Mucosa of descending colon (tissue), 3 donors: ENCODE measurements around the gene EFCAB7. TPM values are rescaled to one million over a fixed set of nuclear protein-coding genes. Genes with fewer than 3 reads are reported as not detected.

Experiments
- ATAC-seq: fragments of 200-7000 bp; cut with Tn5 transposase; one replicate; pipeline ENCODE4 v1.9.1; 2020; ENCODE audit warnings: mild to moderate bottlenecking, moderate library complexity
- DNase-seq, 3 donors: peaks; one replicate each; pipeline ENCODE4 v3.0.0-alpha.2; 2020
- H3K36me3 ChIP-seq: fragments of 200-600 bp; one replicate; pipeline ENCODE4 v1.8.0; 2021; ENCODE audit warnings: low read depth, mild to moderate bottlenecking
- H3K4me1 ChIP-seq: fragments of 200-600 bp; one replicate; pipeline ENCODE4 v1.8.0; 2021; ENCODE audit warnings: low read depth, mild to moderate bottlenecking
- H3K4me3 ChIP-seq: fragments of 200-600 bp; one replicate; pipeline ENCODE4 v1.8.0; 2021; ENCODE audit warnings: mild to moderate bottlenecking
- H3K9me3 ChIP-seq: fragments of 200-600 bp; one replicate; pipeline ENCODE4 v1.8.0; 2021; ENCODE audit warnings: mild to moderate bottlenecking
- intact Hi-C, 2 donors: fragments of 100-400 bp; cut with DNase I in 1 of 2; cut with micrococcal nuclease in 1 of 2; formaldehyde crosslinking; loops; one replicate each; pipeline versions ENCODE4 v1.11.0 to v1.11.1; 2022; cut with DNase I, micrococcal nuclease
- total RNA-seq, 3 donors: library from RNA; stranded (reverse); fragmentation: NEBNext Ultra II Directional in 2 of 3; extraction: Animal tissue kit (Norgen Biotek cat#: 25700) in 2 of 3; gene quantifications; one replicate each; pipeline versions ENCODE4 v1.2.1 to v1.2.4, GENCODE V29; 2021 to 2023
- TF ChIP-seq, protein P1 (sequence below): fragments of 200-600 bp; IDR thresholded peaks from one replicate; pipeline ENCODE4 v1.8.0; 2022; ENCODE audit warnings: antibody characterized with exemption, mild to moderate bottlenecking
- donor health status: DM: no; HTN: no; CAD: no; lungs with moderate emphysema.
- donor health status: DM: no; HTN: no; CAD: no.
- donor health status: DM: no; HTN: yes; CAD: no.

EFCAB7 gene
- total RNA-seq, 3 donors from 2014 or later = 3.9 to 5.2 (median 4.9) TPM

DNA sequence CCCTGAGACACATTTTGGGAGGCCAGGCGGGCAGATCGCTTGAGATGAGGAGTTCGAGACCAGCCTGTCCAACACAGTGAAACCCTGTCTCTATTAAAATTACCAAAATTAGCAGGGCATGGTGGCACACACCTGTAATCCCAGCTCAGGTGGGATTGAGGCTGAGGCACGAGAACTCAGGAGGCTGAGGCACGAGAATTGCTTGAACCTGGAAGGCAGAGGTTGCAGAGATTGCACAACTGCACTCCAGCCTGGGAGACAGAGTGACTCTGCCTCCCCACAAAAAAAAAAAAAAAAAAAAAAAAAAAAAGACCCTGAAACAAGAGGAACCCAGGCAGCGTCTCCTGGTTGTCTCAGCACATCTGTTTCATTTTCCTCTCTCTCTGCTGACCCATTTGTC lies 94.1 kb downstream of the EFCAB7 start:
- no peaks in the 10 kb centered on the region for H3K9me3 ChIP-seq
- intact Hi-C loops = loop anchor here (10.0 kb wide), 2 partner anchors 517 to 627 kb away; no protein-coding TSS in a partner anchor
- no peaks in the 10 kb centered on the region for H3K4me1 ChIP-seq
- no peaks in the 10 kb centered on the region for H3K36me3 ChIP-seq
- TF ChIP-seq, protein P1, sequence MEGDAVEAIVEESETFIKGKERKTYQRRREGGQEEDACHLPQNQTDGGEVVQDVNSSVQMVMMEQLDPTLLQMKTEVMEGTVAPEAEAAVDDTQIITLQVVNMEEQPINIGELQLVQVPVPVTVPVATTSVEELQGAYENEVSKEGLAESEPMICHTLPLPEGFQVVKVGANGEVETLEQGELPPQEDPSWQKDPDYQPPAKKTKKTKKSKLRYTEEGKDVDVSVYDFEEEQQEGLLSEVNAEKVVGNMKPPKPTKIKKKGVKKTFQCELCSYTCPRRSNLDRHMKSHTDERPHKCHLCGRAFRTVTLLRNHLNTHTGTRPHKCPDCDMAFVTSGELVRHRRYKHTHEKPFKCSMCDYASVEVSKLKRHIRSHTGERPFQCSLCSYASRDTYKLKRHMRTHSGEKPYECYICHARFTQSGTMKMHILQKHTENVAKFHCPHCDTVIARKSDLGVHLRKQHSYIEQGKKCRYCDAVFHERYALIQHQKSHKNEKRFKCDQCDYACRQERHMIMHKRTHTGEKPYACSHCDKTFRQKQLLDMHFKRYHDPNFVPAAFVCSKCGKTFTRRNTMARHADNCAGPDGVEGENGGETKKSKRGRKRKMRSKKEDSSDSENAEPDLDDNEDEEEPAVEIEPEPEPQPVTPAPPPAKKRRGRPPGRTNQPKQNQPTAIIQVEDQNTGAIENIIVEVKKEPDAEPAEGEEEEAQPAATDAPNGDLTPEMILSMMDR = no peak
- no peak for DNase-seq
- no peak for ATAC-seq
- H3K4me3 ChIP-seq = no peak overlapping the region

GRCh38 chr1:63618011-63618410 lies 94.7 kb downstream of the EFCAB7 start:
- Histone ChIP-seq H3K4me1 (no peaks in the 10 kb centered on the region), H3K36me3 (no peaks in the 10 kb centered on the region), H3K9me3 (no peaks in the 10 kb centered on the region), H3K4me3 (no peak overlapping the region)
- TF ChIP-seq, protein P1 = no peak
- intact Hi-C loops = loop anchor here (10.0 kb wide), 2 partner anchors 517 to 627 kb away; no protein-coding TSS in a partner anchor
- ATAC-seq (no peak), DNase-seq (no peak)

GRCh38 chr1:63619558-63619957 lies 96.2 kb downstream of the EFCAB7 start:
- TF ChIP-seq, protein P1 = no peak

GRCh38 chr1:63620671-63621070 lies 97.3 kb downstream of the EFCAB7 start:
- H3K9me3 ChIP-seq = no peaks in the 10 kb centered on the region
- TF ChIP-seq, protein P1 = no peak
- no peaks in the 10 kb centered on the region for H3K4me1 ChIP-seq
- intact Hi-C loops = no loop called here
- no peak overlapping the region for H3K4me3 ChIP-seq
- DNase-seq = no peak
- H3K36me3 ChIP-seq = no peaks in the 10 kb centered on the region
- ATAC-seq = no peak

More at GRCh38 chr1:63619558-63619957, 96.2 kb downstream of the EFCAB7 start:
- Histone ChIP-seq H3K9me3 (no peaks in the 10 kb centered on the region), H3K36me3 (no peaks in the 10 kb centered on the region), H3K4me1 (no peaks in the 10 kb centered on the region), H3K4me3 (no peak overlapping the region)
- ATAC-seq (no peak), DNase-seq (no peak)
- intact Hi-C loops = loop anchor here (10.0 kb wide), 2 partner anchors 515 to 625 kb away; no protein-coding TSS in a partner anchor

DNA sequence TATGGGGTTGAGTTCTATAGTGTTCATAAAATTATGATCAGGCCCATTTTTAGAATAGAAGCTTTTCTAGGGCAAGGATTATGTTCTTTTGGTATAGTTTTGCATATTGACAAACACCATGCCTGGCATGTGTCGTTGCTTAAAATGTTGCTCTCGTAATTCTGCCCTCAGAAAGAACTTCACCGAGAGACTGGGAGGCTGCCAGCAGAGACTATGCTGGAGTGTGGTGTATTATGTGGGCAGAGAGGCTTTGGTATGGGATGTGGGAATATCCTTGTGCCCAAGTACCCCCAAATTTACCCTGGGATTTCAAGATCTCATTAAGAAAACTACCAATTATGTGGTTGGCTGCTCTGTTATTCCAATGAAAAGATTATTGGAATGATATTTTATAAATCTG lies 97.8 kb downstream of the EFCAB7 start:
- DNase-seq (no peak), ATAC-seq (no peak)
- TF ChIP-seq, protein P1 = no peak
- Histone ChIP-seq H3K4me3 (no peak overlapping the region), H3K9me3 (no peaks in the 10 kb centered on the region), H3K4me1 (no peaks in the 10 kb centered on the region), H3K36me3 (no peaks in the 10 kb centered on the region)
- intact Hi-C loops = no loop called here

DNA sequence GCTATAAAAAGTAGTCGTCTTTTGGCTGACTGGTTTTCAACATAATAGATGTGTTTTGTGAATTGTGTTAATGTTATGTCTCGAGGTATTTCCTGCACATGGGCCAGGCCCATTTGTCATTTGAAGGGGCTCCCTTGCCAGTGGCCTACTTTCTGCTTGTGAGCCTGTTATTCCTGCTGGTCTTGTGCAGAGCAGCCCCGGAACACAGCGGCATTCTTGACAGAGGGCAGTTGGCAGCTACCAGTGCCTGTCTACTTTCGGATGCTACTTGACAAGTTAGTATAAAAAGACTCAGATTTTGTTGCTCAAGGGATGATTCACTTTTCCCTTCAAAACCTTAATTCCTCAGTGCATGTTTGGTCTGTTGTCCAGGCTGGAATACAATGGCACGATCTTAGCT lies 98.4 kb downstream of the EFCAB7 start:
- ATAC-seq = no peak
- H3K4me1 ChIP-seq = no peaks in the 10 kb centered on the region
- H3K4me3 ChIP-seq = no peak overlapping the region
- no peaks in the 10 kb centered on the region for H3K36me3 ChIP-seq
- no peaks in the 10 kb centered on the region for H3K9me3 ChIP-seq
- DNase-seq = no peak
- TF ChIP-seq, protein P1 = no peak
- intact Hi-C loops = no loop called here
